ENCODE results near the gene TGFBRAP1.

TGFBRAP1 gene

DNA sequence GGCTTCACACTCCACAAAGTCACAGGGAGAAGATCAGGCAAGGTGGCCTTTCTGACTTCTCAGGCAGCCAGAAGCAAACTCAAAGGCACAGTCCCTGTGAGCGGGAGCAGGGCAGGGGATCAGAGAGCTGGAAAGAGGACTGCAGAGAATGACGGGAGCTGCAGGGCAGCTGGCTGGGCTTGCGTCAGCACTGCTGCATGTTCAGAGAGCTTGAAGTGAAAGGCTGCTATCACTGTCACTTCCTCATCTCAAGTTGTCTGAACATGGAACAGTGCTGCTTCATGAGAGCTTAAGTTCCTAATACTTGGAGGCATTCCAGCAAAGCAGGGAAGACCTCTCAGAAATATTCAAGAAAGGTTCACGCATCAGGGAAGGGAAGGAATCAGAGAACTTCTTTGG, 20.4 kb downstream of the TGFBRAP1 start:
- no peak for DNase-seq

DNA sequence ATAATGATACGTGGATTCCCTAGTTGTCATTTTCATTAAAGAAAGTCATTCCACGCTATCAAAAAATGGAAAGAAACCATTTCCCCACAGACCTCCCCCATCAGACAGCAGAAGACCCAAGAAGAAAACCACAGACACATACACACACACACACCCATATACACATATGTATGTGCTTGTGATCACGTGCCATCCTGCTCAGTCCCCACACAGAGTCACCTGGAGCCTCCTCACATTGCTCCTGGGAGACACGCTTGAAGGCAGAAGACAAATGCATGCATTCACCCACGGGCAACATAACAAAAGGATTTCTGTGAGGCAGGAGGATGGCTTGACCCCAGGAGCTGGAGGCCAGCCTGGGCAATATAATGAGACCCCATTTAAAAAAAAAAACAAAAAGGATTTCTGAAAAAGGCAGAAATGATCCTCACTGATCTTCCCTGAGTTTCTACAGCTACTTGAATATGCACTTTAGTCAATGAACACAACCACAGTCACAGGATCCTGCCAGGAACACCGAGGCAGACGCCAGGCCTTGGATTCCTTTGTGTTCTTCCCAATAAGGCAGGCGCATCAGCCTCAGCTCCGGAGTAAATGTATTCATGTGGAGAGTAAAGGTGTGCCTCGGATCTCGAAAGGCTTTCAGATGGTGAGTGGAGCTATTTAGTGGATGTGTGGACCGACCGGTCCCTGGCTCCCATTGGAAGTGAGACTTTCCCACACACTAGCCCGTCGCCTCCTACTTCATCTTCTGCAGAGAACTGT, 21.0 kb downstream of the TGFBRAP1 start:
- DNase-seq = no peak

DNA sequence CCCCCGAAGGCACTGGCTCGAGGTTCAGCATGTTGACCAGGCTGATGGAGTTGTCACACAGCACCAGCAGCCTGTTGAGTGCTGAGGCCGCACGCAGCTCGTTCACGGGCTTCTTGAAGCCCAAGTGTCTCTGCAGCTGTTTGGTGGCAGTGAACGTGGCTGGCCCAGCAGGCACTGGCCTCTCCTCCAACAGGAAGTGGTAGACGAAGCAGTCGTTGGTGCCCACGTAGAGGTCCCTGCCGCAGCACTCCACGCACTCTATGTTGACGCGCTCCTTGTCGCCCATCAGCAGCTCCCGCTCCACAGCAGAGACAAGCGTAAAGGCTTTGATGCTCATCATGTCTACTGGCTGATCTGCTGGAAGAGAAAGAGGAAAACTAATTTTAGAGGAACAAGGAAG, 21.6 kb downstream of the TGFBRAP1 start:
- DNase-seq = no peak

DNA sequence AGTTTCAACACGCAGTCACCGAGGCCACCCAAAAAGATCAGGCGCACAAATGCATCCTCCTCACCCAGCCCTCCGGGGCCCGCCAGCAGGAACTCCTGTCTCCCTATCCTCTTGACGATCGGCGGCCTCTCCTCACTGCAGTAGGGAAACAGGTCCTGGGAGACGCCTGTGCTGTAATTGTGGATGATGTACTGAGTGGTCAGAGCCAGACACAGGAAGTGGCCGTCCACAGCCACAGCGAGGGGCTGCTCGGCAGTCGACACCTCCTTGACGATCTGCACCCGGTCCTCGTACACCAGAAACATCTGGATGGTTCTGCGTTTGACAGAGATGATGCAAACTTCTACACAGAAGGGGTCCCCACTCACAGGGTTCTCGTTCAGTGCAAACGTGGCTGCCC, 22.0 kb downstream of the TGFBRAP1 start:
- DNase-seq = no peak

DNA sequence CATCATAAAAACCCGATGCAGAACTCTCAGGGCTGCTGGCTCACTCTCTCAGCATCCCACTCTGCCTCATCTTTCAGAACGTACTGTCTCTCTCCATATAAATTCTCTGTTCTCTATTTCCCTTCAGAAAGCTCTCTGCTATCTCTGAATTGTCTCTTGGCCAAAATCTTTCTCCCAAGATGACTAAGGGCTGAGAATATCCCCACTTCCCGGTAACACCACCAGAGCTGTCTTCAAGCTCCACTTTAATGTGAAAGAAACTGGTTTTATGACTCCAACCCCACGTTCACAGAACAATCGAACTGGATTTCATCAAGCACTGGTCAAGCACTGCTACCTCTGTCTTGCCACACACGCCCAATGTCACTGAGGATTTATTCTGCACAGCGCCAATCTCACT, 22.4 kb downstream of the TGFBRAP1 start:
- DNase-seq = no peak

DNA sequence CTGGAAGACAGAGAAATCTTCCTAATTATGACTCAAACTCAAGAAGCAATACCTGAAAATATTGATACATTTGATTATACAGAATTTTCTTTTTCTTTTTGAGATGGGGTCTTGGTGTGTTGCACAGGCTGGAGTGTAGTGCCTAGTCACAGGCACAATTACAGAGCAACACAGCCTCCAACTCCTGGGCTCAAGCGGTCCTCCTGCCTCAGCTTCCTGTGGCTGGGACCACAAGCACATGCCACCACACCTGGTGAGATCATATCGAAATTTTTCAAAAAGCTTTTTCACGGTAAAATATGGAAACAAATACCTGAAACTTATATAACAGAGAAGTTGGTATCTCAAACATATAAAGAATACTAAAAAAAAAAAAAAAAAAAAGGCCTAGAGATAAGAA, 27.9 kb downstream of the TGFBRAP1 start:
- no peak for DNase-seq

DNA sequence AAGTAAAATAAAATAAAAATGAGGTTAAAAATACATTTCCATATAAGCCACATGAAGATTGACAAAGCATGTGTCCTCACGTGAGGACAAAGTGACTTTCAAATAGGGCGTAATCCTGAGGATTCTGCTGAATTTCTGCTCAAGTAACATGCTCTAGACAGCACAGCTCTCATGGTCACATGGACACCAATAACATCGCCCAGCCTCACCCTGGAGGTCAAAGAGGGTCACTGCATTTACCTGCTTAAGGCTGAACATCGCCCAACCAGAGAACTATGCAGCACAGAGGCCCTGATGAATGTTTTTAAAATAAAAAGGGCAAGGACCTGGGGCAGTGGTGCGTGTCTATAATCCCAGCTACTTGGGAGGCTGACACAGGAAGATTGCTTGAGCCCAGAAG, 30.2 kb downstream of the TGFBRAP1 start:
- DNase-seq = no peak

DNA sequence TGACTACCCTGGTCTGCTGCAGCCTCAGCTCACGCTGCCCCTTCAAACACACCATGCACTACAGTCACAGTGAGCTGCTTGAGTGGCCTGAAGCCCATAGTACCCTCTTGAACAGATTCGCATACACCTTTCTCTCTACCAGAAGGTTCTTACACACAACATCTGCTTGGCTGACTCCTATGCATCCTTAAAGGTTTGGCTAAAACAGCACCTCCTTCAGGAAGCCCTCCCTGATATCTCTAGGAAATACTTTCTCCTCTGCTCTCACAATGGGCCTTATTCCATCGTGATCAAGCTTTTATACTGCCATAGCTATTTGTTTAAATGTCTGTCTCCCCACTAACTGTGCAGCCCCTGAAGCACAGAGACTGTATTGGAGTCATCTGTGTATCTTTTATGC, 31.5 kb downstream of the TGFBRAP1 start:
- DNase-seq = no peak

DNA sequence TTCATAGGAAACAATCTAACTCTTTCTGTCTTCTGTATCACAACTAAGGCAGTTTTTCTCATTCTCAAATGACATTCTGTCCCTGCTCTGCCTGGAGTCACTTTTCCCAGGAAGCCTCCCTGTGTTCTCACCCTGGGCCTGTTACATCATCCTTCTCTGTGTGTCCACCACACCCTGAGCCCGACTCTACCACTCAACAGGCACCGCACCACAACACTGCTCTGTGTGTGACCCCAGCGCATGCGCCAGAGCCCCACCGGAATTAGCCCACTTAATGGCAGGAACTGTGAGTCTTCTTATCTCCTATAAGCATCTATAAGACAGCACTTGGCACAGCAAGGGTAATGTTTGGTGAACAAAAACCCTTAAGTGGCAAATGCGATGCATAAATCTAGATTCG, 32.3 kb downstream of the TGFBRAP1 start:
- DNase-seq = no peak

DNA sequence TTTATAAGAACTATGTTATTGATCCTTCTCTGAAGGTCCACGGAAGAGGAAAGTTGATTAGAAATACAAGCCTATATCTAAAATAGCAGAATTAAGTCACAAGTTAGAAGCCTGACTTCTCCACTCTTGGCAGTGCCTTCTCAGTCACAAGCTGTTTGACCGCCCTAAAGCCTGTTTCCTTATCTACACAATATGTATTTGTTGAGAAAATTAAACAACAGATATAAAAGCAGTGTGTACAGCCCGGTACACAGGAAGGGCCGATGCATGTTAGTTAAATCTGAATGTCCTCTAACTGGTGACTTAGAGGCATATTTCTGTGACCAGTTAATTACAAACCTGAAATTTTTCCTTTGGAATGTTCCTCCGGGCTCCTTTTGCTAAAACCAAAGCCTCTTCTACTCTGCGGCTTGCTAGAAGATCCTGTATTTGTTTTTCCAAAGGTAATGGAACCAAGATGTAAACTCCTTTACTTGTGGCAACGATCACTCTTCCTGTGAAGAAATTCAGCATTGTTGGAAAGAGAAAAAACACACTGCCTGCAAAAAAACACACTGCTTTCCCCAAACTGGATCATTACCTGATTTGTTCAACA, 33.4 kb downstream of the TGFBRAP1 start:
- no peak for DNase-seq

DNA sequence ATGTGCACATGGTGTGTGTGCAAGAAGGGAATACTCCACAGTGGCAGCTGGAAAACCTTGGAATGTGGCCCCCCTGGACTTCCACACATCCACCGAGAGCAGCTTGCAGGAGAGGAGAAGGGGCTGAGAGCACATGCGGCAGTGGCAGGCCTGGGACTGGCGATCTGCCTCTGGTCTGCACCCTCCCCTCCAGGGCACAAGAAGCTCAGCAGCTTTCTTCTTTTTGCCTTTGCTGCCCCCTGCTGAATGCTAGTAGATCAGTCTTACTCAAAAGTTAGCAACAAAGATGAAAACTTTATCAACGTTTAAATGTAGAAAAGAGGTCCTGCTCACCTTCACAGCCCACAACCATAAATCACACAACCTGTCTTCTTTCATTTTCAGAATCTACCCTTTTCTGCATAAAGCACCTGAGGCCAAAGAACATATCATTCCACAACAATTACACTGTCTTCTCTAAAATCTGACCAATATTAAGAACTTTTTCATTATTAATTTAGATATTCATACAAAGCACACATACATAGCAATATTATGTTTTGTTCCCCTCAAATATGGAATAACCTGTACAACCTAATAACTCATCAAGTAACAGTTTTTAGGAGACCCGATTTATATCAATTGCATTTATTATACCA, 34.6 kb downstream of the TGFBRAP1 start:
- no peak for DNase-seq

DNA sequence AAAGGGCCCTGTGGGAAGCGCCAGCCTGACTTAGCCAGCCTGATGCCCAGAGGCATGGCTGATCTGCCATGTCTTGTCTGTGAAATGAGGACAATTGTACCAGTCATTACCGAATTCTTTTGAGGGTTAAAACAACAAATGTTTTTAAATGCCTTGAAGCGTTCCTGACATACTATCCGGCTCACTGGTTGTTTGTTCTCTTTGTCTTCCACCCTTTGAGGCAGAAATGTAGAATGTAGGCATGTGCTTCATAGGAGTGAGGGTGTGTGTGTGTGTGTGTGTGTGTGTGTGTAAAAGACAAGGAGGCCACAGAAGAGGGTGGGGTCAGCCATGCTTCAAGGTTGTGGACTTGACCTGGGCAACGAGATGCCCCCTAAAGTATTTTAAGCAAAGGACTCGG, 35.5 kb downstream of the TGFBRAP1 start:
- no peak for DNase-seq

DNA sequence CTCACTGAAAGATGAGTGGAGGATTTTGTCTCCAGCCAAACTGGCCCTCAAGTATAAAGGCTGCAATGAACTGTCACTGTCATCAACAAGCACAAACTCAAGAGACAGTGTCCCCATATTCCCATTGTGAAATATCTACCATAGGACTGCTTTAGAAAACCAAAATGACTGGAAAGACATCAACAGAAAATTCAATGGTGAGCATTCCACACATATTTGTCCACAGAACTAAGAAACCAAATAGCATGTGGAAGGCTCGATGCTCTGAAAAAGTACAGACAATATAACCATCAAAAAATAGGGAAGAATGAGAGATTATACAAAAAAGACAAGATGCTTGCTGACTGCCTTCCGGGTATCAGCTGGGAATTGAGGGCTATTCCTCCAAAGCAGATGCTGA, 37.6 kb downstream of the TGFBRAP1 start:
- no peak for DNase-seq

DNA sequence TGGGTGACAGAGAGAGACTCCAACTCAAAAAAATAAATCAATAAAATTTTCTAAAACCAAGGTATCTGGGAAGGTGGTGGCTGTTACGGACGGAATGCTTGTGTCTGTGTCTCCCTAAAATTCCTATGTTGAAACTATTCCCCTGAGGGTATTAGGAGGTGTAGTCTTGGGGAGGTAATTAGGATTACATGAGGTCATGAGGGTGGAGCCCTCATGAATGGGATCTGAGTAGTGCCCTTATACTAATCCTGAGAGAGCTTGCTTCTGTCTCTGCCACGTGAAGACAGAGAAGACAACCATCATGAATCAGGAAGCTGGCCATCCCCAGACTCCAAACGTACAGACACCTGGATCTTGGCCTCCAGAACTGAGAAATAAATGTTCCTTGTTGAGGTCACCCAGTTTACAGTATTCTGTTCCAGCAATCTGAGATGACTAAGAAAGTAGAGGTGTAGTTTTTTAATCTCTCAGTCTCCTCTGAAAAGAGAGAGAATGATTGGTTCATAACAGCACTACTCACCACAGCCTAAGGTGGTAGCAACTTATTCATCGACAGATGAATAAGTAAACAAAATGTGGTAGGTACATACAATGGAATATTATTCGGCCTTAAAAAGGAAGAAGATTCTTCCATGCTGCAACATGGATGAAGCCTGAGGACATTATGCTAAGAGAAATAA, 38.4 kb downstream of the TGFBRAP1 start:
- DNase-seq = no peak

DNA sequence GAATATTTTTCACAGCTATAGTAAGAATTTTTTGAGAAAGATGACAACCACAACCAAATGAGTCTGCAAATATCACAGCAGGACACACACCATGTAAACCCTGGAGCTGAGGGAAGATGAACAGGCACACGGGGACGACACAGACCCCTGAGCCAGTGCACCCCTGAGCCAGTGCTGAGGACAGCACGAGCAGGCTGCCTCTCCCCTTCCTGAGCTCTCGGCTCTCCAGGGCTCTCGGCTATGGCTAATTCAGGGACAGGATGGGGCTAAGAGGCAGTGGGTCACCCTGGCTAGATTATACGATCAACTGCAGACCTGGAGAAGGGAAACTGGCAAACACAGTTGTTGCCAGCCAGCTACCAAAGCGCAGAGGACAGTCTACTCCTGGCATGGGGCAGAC, 41.4 kb downstream of the TGFBRAP1 start:
- DNase-seq = no peak

DNA sequence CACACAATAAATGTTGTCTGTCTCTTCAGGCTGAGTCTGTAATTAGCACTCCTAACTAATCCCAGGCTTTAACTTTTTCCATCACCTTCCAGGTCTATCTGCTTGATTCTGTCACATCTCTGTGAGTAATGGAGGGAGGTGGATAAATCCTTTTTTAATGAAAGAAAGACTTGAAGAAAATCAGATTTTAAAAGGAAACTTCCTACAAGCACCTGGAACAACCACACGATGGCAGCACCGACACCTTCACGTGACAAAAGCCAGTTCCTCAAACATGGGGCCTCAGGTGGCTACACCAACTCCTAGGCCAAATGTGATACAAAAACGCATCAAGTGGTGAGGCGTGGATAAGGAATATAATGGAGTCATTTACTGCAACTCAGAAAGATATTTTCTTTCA, 41.8 kb downstream of the TGFBRAP1 start:
- DNase-seq = no peak

DNA sequence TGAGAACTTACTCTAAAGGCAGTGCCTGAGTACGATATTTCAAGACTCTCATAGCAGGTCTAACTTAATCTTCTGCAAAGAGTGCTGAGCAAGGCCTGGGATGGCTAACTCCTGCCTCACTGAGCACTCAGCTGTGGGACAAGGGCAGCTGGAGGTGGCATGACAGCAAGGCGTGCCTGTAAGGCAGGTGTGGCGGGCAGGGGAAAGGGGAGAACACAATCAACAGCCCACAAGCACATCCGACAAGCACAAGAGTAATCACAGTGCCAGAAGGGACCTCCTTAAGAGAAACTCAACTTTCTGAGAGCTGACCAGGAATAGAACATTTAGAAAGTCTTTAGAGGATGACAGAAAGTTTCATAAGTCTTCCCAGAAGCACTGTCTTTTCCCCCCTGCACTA, 46.0 kb downstream of the TGFBRAP1 start:
- no peak for DNase-seq

DNA sequence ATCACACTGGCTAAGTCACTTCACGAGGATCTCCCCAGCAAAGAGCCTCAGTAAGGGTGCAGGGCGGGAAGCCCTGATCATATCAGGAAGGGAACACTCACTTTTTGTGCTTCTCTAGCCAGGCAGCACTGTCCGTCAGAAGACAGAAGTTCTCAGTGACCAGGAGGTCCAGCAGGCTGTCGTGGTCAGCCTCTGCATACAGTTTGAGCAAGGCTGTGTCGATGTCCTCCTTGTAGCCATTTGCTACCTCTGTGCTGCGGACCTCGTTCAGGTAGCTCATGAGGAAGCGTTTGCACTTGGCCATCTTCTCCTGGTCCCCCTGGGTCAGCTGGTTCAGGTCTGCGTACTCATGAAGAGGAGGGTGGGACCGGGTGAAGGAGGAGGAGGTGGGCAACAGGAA, 49.3 kb downstream of the TGFBRAP1 start:
- DNase-seq = no peak

DNA sequence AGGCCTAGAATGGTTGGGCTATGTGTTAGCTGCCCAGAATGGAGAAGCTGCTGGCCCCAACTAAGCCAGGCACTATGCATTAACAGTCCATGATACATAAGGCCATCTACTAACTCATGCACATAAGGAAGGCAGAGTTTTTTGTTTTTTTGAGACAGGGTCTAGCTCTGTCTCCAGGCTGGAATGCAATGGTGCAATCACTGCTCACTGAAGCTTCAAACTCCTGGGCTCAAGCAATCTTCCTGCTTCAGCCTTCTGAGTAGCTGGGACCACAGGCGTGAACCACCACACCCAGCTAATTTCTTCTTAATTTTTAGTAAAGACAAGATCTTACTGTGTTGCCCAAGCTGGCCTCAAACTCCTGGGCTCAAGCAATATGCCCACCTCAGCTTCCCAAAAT, 50.4 kb downstream of the TGFBRAP1 start:
- DNase-seq = no peak

DNA sequence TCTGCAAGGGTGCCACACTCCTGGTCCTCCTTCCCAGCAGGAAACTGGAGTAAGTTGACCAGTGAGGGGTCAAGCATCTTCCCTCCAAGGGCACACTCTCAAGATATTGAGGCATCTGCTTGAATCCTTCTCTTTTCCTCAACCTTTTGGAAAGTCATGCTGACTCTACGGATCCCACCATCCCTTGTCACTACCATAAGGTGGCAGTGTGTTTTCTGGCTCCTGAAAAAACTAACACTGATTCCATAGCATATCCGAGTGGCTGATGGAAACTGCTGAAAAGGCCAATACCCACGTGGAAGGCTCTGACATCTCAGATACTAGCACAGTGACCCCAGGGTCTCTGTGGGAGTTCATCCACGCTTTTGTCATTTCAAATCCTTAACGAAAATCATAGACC, 50.9 kb downstream of the TGFBRAP1 start:
- DNase-seq = no peak

DNA sequence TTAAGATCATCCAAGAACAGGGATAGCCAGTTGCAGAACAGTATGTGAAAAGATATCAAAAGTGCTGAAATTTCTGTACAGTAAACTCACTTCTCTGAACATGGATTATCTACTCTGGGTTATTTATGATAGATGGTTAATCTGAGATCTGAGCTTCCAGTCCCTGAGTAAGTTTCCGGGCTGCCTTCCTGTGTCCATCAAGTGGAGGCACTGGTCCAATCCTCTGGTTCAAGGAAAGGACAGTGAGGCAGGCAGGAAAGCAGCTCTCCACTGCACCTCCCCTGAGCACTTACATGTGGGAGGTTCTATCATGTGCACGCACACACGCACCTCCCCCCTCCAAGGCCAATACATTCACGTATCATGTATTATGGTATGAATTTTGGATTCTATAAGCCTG, 55.5 kb downstream of the TGFBRAP1 start:
- DNase-seq = no peak

DNA sequence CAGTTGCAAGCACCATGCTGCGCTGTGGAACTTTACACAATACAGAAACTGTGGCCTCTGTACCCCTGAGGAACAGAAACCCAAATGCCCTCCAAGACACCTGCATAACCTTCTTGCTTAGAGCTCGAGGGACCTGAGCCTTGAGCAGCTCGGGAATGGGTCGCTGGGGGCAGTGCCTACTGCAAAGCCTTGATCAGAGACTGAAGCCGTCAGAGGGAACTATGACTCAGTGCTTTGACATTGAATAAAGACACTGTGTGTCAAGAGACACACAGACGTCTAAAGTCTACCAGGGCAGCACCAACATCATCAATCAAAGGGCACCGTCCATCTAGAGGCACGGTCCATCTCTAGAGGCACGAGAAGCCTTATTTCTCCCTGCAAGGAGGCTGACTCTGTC, 57.4 kb downstream of the TGFBRAP1 start:
- DNase-seq = no peak

DNA sequence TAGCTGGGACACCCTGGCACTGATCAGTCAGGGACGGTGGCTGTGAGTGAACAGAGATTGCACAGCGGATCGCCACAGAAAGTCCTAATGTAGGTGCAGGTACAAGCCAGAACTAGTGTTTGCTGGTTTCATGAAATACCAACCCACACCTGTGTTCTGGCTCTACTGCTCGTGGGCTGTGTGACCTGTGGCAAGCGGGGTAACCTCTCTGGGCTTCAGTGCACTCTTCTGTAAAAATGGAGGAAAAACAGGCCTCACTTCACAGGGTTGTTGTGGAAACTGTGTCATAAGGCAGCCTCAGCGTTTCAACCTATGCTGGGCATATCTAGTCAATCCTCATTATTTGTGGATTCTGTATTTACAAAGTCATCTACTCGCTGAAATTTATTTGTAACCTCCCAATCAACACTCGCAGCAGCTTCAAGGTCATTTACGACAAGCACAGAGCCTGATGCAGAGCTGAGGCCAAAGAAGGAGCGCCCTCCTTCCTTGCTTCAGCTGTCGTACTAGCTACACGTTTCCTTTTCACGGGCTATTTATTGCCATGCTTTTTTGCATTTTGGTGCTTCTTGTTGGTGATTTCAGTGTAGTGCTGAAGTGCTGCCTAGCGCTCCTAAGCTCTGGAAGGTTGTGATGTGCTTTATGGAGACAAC, 58.0 kb downstream of the TGFBRAP1 start:
- DNase-seq = no peak

DNA sequence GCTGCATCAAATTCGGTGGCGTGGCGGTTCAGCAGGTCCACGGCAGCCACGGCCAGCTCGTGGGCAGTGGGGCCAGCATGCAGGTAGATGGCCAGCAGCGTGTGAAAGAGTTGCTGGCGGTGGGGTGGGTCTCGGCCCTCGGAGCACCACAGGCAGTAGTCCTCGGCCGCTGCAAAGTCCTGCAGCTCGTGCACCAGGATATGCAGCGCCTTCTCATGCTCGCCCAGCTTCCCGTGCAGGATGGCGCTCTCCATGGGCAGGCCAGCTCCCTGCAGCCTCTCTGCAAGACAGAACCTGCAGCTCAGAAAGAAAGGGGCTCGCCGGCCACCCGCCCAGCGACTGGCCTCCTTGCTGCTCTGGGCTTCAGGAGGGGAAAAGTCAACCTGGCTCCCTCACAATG, 60.1 kb downstream of the TGFBRAP1 start:
- no peak for DNase-seq

Measured in GDM1 (cell line).